Measurements from ENCODE around the gene RHEX.
"Not testable (repeated sequence)": the region's sequence is repeated elsewhere in the genome, so short reads cannot be mapped to it uniquely, and the experiment has no call there.

The RHEX gene

DNA sequence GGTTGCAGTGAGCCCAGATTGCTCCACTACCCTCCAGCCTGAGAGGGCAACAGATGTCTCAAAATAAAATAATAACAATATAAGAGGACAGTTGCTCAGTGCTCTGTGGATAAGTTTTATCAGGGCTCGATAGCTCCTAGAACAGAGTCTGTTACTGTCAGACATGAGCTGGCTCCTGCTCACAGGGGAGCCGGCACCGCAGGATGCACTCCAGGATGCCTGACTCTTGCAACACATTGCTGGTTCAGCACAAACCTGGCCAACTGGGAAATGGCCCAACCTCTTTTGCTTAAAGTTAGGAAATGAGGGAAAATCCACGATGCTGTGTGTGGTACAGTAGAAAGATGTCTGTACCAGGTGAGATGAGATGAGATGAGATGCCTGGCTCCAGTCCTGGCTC is 23.5 kb upstream of the RHEX start:
- peak; percentile 15 for FAIRE-seq
- DNase-seq (ENCODE audit: low spot score), result peak; percentile 42

DNA sequence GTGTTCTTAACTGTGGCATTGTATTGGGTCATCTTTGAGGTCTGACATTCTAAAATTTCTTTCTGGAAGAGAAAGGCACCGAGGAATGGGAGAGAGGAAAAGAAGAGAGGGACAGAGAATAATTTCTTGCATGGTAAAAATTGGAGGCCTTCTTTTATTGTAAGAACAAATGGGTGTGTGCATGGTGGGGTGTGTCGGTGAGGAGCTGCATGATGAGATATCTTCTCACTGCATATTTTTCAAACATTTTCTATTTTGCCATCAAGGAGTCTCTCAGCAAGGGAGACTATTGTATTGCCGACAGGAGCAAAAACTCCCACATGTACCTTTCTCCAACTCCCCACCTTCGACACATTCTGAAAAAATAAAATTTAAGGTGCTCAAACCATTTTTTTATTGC is 22.8 kb upstream of the RHEX start:
- no peak for FAIRE-seq
- no peak for DNase-seq (ENCODE audit: low spot score)

DNA sequence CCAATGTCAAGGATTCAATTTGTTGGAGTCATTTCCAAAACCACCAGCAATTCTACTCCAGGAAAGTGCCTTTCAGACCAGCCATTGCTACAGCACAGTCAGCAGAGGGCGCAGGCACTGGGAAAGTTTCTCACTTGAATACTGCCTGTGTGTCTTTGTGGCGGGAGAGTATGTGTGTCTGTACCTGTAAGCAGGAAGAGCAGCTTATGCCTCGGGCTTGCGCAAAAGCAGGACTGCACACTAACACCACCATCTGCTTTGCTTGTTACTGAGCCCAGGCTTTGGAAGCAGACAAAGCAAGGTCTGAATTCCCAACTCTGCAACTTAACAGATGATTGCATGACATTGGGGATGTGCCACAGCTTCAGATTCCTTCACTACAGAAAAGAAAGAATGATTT is 22.3 kb upstream of the RHEX start:
- FAIRE-seq (peak; percentile 74), DNase-seq (ENCODE audit: low spot score) (peak; percentile 82)

DNA sequence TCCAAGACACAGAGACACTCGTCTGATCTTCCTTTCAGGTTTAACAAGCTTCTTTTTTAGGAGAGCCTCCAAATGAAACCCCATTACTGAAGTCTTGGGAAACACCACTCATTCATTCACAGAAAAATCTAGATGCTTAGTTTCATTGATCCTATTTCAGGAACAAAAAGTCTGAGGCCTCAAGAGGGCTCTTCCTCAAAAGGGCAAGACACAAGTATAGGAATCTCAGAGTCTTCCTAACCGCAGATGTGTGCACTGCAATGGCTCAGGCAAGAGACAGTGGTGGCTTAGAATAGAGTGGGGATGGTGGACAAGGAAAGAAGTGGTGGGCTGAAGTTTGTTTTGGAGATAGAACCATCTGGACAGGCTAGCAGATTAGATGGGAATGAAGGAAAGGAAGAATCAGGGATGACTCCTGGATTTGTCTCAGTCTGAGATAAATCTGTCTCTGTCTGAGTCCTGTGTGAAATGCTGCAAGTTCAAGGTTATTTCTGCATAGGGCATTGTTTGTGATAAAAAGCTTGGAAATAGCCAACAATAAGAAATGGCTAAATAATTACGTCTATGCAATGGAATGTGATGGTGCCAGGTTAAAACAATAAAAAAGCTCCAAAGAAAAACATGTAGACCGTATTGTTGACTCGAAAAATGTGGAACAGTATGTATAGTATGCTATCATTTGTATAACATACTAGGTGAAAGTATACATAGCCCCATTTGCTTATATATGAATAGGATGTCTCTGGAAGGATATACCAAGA is 20.4 kb upstream of the RHEX start:
- DNase-seq (ENCODE audit: low spot score), result no peak
- no peak for FAIRE-seq

DNA sequence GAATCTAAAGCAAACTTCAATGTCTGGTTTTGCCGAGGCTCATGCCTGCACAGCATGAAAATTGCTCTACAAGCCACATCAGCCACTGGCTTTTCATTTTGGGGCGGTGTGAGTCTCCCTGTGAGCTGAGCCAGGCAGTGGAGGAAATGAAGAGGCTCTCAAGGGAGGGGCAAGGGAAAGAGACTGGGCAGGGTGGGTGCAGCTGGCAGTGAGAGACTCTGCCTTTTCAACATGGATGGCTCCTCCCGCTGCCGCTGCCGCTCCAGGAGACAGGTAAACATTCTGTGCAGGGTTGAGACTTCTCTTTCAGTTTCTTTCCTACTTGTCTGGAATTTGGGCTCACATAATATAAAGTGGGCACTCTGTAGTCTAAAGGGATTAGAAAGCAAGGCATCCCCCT is 17.9 kb upstream of the RHEX start:
- no peak for DNase-seq (ENCODE audit: low spot score)
- no peak for FAIRE-seq

DNA sequence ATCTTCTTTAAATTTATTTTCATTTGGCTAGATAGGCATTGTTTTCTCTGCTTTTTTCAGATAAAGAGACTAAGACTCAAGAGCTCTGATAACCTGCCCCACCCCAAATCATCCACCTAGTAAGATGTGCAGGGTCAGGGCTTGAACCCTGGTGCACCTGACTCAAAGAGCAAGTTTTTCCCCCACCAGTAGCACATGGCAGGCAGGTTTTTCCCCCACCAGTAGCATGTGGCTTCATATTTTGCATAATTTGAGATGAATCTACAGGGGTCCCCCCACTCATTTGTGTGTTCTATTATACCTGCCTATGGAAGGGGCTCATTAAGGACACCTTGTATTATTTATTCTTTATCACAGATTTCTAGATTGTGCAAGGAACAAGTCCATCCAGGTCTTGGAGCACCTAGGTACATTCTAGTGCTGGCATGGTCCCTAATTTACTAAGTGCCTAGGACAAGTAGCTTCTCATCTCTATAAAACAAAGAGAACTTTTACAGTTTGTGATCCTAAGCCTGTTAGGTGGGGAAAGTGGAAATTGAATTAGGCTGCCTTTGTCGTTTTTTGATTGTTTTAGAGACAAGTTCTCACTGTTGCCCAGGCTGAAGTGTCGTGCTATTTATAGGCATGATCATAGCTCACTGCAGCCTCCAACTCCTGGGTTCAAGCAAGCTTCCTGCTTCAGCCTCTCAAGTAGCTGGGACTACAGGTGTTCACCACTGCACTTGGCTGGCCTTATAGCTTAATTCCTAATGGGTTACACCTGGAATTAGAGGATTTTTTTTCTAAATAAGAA is 16.1 kb upstream of the RHEX start:
- DNase-seq (ENCODE audit: low spot score) (no peak), FAIRE-seq (no peak)

DNA sequence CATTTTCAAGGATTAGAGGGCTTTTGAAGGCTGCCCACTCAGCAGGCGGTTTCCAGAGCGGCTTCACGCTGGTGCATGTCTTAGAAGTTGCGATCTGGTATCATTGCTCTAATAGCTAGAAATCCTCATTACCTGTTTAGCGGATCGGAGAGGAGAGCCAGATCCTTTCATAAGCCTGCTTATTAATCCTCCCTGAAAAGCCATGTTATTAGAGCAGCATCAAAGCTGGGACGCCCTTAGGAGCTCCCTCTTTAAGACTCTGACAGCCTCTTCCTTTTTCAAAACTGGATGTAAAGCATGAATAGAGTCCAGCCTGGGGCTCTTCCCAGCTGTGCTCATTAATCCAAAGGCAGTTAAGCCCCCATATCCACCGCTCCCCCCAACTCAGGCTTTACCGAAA is 15.4 kb upstream of the RHEX start:
- no peak for FAIRE-seq

DNA sequence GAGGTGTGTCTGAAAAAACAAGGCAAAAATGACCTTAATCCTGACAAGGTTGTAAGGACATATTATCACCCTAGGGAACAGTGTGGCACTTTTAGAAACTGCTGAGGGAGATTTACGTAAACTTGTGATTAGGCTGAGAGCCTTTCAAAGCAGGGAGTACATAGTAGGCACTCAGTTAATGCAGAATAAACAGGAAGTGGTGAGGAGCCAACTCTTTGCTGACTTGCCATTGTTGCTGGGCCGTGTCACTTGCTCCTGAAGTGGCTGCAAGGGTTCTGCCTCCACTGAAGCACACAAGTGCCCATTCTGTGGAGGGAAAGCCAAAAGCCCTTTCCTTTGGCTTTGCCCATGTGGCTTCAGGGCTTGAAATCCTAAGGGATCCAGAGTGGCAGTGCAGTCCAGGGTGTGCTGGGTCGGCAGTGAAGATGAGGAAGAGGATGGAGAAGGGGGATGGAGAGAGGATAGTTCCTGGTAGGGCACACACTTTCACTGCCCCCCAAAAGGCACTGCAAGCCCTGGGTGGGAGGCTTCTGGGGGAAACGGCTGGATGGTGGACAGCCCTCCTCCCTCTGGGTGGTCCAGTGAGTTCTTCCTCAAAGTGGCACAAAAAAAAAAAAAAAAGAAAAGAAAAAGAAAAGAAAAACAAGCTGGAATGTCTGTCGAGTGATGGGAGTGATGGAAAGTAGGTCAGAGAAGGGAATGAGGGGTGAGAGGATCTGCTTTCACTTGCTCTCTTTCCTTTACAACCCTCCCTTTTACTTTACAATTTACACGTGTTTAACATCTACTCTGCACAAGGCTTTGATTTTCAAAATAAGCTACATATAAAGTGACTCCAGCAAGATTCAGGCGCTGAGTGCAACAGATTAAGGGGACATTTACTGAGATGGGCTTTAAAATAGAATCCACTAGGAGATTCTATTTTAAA is 13.7 kb upstream of the RHEX start:
- no peak for FAIRE-seq

More for the DNA sequence above, 15.4 kb upstream of the RHEX start:
- DNase-seq (ENCODE audit: low spot score), result no peak

DNA sequence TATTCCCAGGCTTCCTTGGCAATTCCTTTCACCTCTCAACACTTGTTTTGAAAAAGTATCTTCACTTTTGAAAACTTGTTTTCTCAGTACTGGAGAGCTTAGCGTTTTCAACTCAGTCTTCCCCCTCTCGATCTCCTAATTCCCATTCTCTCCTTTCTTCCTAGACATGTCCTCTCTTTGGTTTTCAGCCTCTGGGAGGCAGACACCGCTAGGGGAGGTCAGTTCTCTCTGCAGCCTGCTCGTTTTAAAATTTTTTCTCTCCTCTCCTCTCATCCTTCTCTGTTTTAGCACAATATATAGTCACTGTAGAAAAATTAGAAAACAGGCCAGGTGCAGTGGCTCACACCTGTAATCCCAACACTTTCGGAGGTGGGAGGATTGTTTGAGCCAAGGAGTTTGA is 12.6 kb upstream of the RHEX start:
- no peak for FAIRE-seq
- no peak for DNase-seq (ENCODE audit: low spot score)

More for the DNA sequence above, 13.7 kb upstream of the RHEX start:
- no peak for DNase-seq (ENCODE audit: low spot score)

DNA sequence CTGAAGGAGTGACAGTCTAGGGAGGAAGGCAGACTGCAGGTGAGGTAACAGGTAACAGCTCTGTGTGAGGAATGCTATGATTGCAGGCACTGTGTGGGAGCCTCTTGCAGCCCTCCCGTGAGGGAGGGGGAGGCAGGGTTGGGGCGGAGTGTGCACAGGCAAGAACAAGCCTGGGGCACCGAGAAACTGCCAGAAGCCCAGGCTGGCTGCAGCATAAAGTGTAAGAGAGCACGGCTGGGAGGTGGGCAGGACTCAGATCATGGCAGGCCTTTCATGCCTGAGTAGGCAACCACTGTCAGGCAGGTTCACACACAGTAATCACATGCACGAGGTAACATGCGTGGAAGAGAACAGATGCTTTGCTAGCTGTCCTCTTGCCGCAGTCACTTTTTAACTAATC is 11.3 kb upstream of the RHEX start:
- FAIRE-seq (no peak), DNase-seq (ENCODE audit: low spot score) (no peak)

DNA sequence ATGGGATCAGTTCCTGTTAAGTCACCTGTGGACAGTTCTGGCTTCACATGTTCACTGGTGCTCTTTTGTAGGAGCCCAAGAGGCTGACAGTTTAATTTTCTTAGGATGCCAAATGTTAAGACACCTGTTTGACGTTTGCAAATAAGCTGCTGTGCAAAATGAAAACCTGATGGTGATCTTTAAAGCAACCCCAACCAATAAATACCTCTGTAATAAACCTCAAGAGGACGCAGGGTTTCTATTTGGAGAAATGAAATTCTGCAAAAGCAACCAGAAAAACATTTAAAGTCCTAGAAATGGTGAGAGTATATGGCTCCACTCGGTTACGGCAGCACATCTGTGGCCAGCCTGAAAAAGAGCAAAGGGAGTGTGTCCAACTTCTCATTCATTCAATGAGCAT is 5.7 kb upstream of the RHEX start:
- FAIRE-seq, result no peak
- DNase-seq (ENCODE audit: low spot score), result no peak

DNA sequence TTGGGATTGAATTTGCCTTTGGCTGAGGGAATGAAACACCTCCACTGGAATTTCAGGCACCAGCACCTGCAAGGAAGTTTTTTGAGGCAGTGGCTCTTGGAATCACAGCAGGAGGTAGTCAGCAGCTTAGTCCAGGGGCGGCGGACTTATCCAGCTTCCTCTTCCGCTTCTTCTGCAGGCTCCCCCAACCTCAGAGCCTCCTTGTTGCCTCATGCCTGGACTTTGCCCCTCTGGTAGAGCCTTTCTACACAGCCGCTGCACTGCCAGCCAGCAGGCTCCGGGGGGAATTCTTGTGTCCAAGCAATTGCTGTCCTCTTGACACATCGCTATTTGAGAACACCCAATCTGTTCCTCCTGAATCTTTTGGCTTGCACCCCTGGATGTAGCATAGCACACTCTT is 4.4 kb upstream of the RHEX start:
- peak; percentile 57 for DNase-seq (ENCODE audit: low spot score)
- no peak for FAIRE-seq

DNA sequence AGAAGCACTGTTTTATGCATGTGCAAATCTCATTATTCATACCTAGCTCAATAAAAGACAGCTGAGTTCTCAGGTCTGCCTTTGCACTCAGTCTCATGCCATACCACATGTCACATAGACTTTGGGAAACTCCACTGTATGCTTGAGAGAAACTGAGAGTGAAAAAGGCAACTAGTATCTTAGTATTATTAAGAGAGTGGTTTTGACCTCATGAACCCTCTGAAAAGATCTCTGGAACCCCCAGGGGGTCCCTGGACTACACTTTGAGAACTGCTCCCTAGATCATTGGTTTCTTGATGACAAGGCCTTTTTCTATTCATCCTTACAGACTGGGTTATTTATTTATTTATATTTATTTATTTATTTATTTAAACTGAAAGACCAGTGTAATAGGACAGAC is 3.7 kb upstream of the RHEX start:
- DNase-seq (ENCODE audit: low spot score) (no peak), FAIRE-seq (no peak)

DNA sequence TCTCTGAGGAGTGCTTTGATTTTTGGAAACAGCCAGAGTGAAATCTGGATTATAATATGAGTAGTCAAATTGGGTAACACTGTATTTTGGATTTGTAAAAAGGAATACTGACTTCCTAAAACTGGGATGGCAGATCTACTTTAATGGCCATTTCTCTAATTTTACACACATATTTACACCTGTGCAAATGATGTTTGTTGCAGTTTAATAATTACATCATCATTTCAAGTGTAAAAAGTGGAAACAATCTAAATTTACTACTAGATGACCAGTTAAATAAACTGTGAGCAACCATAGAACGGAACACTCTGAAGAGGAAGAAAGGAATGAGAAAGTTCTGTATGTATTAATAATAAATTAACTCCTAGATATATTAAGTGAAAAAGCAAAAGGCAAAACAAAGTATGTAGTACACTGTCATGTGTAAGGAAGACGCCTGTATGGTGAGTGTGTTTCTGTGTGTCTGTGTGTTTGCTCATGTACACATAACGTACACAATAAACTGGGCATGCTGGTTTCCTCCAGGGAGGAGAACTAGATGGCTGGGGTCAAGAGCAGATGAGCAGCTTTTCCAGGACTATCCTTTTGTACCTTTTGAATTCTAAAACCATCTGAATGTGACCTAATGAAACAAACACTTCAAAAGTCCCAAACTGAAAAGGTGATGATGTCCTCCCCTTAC is 2.9 kb upstream of the RHEX start:
- DNase-seq (ENCODE audit: low spot score) (no peak), FAIRE-seq (no peak)

DNA sequence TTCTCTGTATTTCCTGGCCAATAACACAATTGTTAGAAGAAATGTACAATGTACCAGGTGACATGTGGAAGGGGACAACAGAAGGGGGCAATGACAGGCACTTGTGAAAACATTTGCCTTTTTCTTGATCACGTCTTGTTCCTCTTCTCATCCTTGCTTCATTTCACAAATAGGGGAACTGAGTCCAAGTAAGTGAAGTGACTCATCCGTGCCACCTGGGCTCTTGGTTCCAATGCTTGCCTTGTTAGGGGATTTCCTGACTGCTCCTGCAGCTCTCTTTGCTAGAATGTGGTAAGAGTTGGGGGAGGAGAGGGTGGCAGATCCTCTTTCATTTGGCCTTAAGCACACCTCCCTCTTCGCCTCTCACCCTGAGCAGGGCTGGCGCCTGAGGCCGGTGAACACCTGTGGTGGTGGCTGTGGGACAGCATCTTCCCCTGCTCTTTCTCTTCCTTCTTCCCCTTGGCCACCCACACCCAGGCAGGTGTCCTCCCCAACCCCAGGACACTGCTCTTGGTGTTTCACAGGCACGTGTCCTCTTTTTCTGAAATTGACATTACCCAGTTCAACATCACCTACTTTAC is 2.2 kb upstream of the RHEX start:
- FAIRE-seq (peak; percentile 79), DNase-seq (ENCODE audit: low spot score) (peak; percentile 77)

DNA sequence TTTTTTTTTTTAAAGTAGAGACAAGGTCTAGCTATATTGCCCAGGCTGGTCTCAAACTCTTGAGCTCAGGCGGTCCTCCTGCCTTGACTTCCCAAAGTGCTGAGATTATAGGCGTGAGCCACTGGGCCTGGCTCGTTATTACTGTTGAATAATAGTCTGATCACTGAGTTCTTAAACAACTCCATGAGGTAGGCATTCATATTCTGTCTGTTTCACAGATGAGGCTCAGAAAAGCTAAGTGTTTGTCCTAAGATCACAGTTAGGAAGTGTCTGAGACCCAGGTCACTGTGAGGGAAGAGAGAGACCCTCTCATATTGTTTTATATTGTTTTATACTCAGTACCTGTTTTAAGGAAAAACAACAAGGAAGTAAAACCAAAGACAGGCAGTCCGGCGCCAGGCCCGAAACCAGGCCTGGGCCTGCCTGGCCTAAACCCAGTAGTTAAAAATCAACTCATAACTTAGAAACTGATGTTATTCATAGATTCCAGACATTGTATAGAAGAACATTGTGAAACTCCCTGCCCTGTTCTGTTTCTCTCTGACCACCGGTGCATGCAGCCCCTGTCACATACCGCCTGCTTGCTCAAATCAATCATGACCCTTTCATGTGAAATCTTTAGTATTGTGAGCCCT is 625 bp upstream of the RHEX start:
- DNase-seq (ENCODE audit: low spot score), result peak; percentile 32
- FAIRE-seq, result peak; percentile 95

DNA sequence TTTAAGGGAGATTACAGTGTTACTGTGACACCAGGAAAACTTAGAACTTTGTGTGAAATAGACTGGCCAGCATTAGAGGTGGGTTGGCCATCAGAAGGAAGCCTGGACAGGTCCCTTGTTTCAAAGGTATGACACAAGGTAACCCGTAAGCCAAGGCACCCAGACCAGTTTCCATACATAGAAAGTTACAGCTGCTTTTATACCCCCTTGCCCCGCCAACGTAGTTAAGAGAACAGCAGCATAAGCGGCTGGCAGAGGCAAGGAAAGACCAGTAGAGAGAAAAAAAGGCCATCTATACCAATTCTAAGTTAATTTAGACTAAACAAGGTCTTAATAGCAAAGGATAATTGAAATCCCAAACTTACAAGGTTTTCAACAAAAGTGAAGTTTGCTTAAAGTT is 643 bp downstream of the RHEX start:
- peak; percentile 30 for DNase-seq (ENCODE audit: low spot score)
- not testable (repeated sequence) for FAIRE-seq

DNA sequence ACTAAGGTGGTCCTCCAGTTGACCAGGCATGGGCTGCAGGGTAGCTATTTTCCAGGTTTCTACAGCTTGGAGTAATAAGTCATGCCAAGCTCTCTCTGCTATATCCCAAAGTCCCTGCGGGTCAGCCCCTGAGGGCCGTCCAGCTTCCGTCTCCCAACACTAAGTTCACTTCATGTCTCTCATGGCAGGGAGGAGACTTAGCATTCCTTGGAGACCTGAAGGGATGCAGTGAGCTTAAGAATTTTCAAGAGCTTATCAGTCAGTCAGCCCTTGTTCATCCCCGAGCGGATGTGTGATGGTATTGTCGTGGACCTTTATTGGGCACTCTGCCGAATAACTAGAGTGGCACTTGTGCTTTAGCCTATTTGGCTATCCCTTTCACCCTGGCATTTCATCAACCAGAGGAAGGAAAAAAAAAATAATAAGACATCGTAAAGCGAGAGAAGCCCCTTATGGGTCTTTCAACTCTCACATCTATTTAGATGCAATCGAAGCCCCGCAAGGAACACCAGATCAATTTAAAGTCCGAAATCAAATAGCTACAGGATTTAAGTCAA is 2.2 kb downstream of the RHEX start:
- FAIRE-seq; DNase-seq (ENCODE audit: low spot score): not testable (repeated sequence)

DNA sequence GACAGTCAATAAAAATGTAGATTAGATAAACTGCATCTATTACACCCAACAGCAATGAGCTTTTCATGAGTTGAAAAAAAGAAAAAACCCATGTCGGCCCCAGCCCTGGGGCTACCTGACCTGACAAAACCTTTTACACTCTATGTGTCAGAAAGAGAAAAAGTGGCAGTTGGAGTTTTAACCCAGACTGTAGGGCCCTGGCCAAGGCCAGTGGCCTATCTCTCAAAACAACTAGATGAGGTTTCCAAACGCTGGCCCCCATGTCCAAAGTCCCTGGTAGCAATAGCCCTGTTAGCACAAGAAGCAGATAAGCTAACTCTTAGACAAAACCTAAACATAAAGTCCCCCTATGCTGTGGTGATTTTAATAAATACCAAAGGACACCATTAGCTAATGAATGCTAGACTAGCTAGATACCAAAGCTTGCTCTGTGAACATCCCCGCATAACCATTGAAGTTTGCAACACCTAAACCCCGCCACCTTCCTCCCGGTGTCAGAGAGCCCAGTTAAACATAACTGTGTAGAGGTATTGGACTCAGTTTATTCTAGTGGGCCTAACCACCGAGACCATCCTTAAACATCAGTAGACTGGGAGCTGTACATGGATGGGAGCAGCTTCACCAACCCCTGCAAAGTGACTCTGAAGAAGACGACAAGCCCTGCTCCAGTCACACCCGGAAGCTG is 2.8 kb downstream of the RHEX start:
- not testable (repeated sequence) for FAIRE-seq; DNase-seq (ENCODE audit: low spot score)
